Suprapubic skin (tissue), 4 donors: Measurements from ENCODE around the gene UGT1A8.

Experiments
- CTCF ChIP-seq, 2 donors: fragments of 200-600 bp in 1 of 2; fragments of 450-650 bp in 1 of 2; sonication (generic) in 1 of 2; IDR thresholded peaks; one replicate each; pipeline ENCODE4 v1.5.1; 2016 to 2019; ENCODE audit warnings: antibody characterized with exemption in 2 of 2, mild to moderate bottlenecking in 1 of 2, moderate library complexity in 1 of 2
- POLR2A ChIP-seq, 2 donors: fragments of 450-650 bp; IDR thresholded peaks; one replicate each; pipeline ENCODE4 v1.6.1; 2017; ENCODE audit warnings: antibody characterized with exemption in 2 of 2, mild to moderate bottlenecking in 2 of 2, moderate library complexity in 2 of 2
- POLR2AphosphoS5 ChIP-seq, 3 donors: sonication (generic); formaldehyde crosslinking; IDR thresholded peaks; one replicate each; pipeline ENCODE4 v1.6.1; 2017; ENCODE audit warnings: antibody characterized with exemption in 3 of 3

DNA sequence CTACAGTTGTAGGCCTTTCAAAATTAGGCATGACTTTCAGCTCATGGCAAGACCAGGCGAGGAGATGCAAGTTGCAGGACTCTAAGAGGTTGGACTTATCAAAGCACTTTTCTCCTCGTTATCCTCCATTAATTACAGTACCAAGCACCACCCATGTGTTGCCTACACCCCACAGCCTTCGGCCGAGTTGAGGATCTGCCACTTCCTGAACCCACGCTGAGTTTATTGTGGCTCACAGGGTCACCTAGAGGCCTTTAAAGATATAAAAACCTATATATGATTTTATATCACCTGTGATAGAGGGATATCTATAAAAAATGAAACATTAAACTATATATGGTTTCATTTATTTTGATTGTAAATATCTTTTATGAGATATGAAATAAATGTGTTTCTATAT is 21.4 kb downstream of the UGT1A8 start:
- no peak for TF ChIP-seq CTCF (IDR thresholded peaks at IDR 0.05)
- no peak for TF ChIP-seq POLR2AphosphoS5 (IDR thresholded peaks at IDR 0.05)
- no peak for TF ChIP-seq POLR2A (IDR thresholded peaks at IDR 0.05)
